ENCODE measurements around the gene AJM1. TPM values are rescaled to one million over a fixed set of nuclear protein-coding genes. Genes with fewer than 3 reads are reported as not detected.

AJM1 gene
- total RNA-seq, 1 donor from 2014 or later: not detected

- Mint-ChIP-seq H3K27me3 (ENCODE audit: insufficient read depth, low read depth) (peaks cover 3% of the 10 kb centered on the region), H3K4me3 (no peak overlapping the region), H3K36me3 (no peaks in the 10 kb centered on the region), H3K9me3 (no peaks in the 10 kb centered on the region), H3K27ac (no peak overlapping the region), H3K4me1 (no peaks in the 10 kb centered on the region)
- no peaks in the 10 kb centered on the region for H3K36me3 ChIP-seq
- H2AFZ ChIP-seq (replicated peaks): no peak overlapping the region
- TF ChIP-seq EZH2phosphoT487 (IDR thresholded peaks at IDR 0.05): no peak
- no peak for TF ChIP-seq CTCF (IDR thresholded peaks at IDR 0.05)
- TF ChIP-seq EZH2 (IDR thresholded peaks at IDR 0.05): no peak
- no peaks in the 10 kb centered on the region for H3K79me2 ChIP-seq (ENCODE audit: low read depth)
- no peaks in the 10 kb centered on the region for H3K27me3 ChIP-seq
- H3K9me3 ChIP-seq (ENCODE audit: low read depth): no peaks in the 10 kb centered on the region
- DNase-seq (ENCODE audit: low spot score): no peak
- H3K4me3 ChIP-seq: no peak overlapping the region
- H3F3A ChIP-seq (ENCODE audit: low read depth): no peaks in the 10 kb centered on the region
- no peak overlapping the region for H3K27ac ChIP-seq
- H3K4me2 ChIP-seq: no peak overlapping the region
- H3K4me1 ChIP-seq: no peaks in the 10 kb centered on the region
- peaks cover 11% of the 10 kb centered on the region for H4K20me1 ChIP-seq (ENCODE audit: low read depth)
- H3K9ac ChIP-seq: no peak overlapping the region
Measured at GRCh38 chr9:136856079-136856476, 13.8 kb downstream of the AJM1 start.

GRCh38 chr9:136856541-136857141 is 14.4 kb downstream of the AJM1 start:
- DNase-seq (ENCODE audit: low spot score): no peak
- no peaks in the 10 kb centered on the region for H3K4me1 ChIP-seq
- Mint-ChIP-seq H3K9me3 (no peaks in the 10 kb centered on the region), H3K4me3 (no peak overlapping the region), H3K27ac (no peak overlapping the region), H3K27me3 (ENCODE audit: insufficient read depth, low read depth) (peaks cover 2% of the 10 kb centered on the region), H3K4me1 (no peaks in the 10 kb centered on the region), H3K36me3 (no peaks in the 10 kb centered on the region)
- H2AFZ ChIP-seq (replicated peaks): no peak overlapping the region
- no peak for TF ChIP-seq CTCF (IDR thresholded peaks at IDR 0.05)
- TF ChIP-seq EZH2 (IDR thresholded peaks at IDR 0.05): no peak
- no peak for TF ChIP-seq EZH2phosphoT487 (IDR thresholded peaks at IDR 0.05)
- H3K9ac ChIP-seq: no peak overlapping the region
- no peaks in the 10 kb centered on the region for H3K79me2 ChIP-seq (ENCODE audit: low read depth)
- peaks cover 8% of the 10 kb centered on the region for H4K20me1 ChIP-seq (ENCODE audit: low read depth)
- no peaks in the 10 kb centered on the region for H3K27me3 ChIP-seq
- H3K27ac ChIP-seq: no peak overlapping the region
- H3K9me3 ChIP-seq (ENCODE audit: low read depth): no peaks in the 10 kb centered on the region
- no peak overlapping the region for H3K4me3 ChIP-seq
- no peak overlapping the region for H3K4me2 ChIP-seq
- no peaks in the 10 kb centered on the region for H3K36me3 ChIP-seq
- no peaks in the 10 kb centered on the region for H3F3A ChIP-seq (ENCODE audit: low read depth)

- no peak overlapping the region for H2AFZ ChIP-seq (replicated peaks)
- H3K79me2 ChIP-seq (ENCODE audit: low read depth): no peaks in the 10 kb centered on the region
- peaks cover 8% of the 10 kb centered on the region for H4K20me1 ChIP-seq (ENCODE audit: low read depth)
- H3K4me2 ChIP-seq: no peak overlapping the region
- DNase-seq (ENCODE audit: low spot score): no peak
- no peaks in the 10 kb centered on the region for H3K36me3 ChIP-seq
- no peaks in the 10 kb centered on the region for H3K9me3 ChIP-seq (ENCODE audit: low read depth)
- H3K36me3 Mint-ChIP-seq: peaks cover 1% of the 10 kb centered on the region
- no peak overlapping the region for H3K27ac ChIP-seq
- H3K4me3 Mint-ChIP-seq: no peak overlapping the region
- H3K9me3 Mint-ChIP-seq: no peaks in the 10 kb centered on the region
- H3K27ac Mint-ChIP-seq: no peak overlapping the region
- H3K27me3 Mint-ChIP-seq (ENCODE audit: insufficient read depth, low read depth): no peaks in the 10 kb centered on the region
- no peaks in the 10 kb centered on the region for H3K4me1 ChIP-seq
- H3F3A ChIP-seq (ENCODE audit: low read depth): no peaks in the 10 kb centered on the region
- TF ChIP-seq EZH2 (IDR thresholded peaks at IDR 0.05): no peak
- no peak for TF ChIP-seq EZH2phosphoT487 (IDR thresholded peaks at IDR 0.05)
- no peak for TF ChIP-seq CTCF (IDR thresholded peaks at IDR 0.05)
- H3K27me3 ChIP-seq: no peaks in the 10 kb centered on the region
- H3K4me1 Mint-ChIP-seq: no peaks in the 10 kb centered on the region
- H3K9ac ChIP-seq: no peak overlapping the region
- no peak overlapping the region for H3K4me3 ChIP-seq
Measured at GRCh38 chr9:136857166-136857565, 14.9 kb downstream of the AJM1 start.
